C4-2B (cell line): ENCODE results near the gene KNDC1.

Experiments
- H3K27ac ChIP-seq: fragments of 450-650 bp; 2 replicates; pipeline ENCODE4 v1.5.1; 2017
- ZFX ChIP-seq: fragments of 450-650 bp; IDR thresholded peaks from 2 replicates; pipeline ENCODE4 v1.6.1; 2017
- TF ChIP-seq, protein P1 (sequence below): fragments of 450-650 bp; conservative IDR thresholded peaks from 2 replicates; pipeline ENCODE4 v1.5.1; 2017; ENCODE audit warnings: mild to moderate bottlenecking

Gene KNDC1

DNA sequence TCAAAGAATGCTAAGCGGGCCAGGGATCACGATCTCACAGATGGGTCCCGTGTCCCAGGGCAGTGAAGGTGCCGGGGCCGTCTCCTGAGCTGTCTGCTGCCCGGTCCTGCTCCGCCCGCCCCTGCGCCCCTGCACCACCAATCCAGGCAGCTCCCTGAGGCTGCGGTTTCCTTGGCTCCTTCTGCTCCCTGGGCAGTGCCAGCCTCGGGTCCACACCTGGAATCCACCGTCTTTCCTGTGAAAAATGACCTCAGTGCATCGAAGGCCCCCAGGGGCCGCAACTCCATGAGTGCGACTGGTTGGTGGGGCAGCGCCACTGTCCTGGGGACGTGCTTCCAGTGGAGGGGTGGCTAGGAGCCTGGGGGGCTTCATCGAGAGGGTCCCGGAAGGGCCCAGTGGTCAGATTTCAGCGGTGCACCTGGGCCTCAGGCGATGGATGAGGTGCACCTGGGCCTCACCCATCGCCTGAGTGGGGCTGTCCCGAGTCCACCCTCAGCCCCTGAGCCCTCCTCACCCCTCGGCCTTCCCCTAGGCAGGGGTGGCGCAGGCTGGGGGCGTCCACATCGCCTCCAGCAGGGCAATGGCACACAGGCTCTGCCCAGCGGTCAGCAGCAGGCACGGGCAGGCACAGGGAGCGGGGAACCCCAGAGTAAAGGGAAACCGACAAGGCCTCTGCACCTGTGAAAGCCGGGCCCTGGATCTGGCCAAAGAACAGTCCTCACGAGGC lies 45.1 kb upstream of the KNDC1 start:
- TF ChIP-seq, protein P1, sequence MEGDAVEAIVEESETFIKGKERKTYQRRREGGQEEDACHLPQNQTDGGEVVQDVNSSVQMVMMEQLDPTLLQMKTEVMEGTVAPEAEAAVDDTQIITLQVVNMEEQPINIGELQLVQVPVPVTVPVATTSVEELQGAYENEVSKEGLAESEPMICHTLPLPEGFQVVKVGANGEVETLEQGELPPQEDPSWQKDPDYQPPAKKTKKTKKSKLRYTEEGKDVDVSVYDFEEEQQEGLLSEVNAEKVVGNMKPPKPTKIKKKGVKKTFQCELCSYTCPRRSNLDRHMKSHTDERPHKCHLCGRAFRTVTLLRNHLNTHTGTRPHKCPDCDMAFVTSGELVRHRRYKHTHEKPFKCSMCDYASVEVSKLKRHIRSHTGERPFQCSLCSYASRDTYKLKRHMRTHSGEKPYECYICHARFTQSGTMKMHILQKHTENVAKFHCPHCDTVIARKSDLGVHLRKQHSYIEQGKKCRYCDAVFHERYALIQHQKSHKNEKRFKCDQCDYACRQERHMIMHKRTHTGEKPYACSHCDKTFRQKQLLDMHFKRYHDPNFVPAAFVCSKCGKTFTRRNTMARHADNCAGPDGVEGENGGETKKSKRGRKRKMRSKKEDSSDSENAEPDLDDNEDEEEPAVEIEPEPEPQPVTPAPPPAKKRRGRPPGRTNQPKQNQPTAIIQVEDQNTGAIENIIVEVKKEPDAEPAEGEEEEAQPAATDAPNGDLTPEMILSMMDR, result no peak
- TF ChIP-seq ZFX, result no peak

DNA sequence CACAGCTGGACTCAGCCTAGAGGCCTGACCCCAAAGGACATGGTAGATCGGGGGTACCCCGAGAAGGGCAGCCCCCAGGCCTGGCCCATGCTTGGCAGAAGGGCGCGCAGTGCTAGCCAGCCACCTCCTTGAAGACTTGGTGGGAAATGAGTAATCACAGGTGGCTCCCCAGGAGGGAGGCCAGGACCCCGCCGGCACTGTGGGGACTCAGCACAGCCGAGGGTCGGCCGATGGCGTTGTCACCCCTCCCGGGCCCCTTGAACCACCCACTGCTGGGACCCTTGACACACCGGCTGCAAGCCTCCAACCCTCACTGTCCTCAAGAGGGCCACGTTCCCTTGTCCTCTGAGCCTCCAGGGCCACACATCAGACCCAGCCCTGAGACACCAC lies 44.6 kb upstream of the KNDC1 start:
- no peak overlapping the region for H3K27ac ChIP-seq
- TF ChIP-seq ZFX, result no peak
- TF ChIP-seq, protein P1, result no peak

More for the DNA sequence above, 45.1 kb upstream of the KNDC1 start:
- no peak overlapping the region for H3K27ac ChIP-seq

DNA sequence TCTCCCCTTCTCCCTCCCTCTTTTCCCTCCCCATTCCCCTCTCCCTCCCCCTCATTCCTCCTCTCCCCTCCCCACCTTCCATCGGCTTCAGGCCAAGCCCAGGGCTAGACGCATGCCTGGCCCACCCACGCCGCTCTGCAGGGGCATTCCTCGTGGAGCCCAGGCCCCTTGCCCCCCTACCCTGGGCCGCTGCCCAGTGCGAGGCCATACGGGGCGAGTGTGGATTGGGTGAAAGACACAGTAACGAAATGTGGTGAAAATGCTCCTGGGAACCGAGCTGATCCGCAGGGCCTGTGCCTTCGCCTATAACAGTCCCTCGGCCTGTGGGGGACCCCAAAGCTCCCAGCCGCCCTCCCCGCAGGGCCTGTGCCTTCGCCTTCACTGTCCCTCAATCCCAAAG lies 44.0 kb upstream of the KNDC1 start:
- TF ChIP-seq, protein P1, result no peak
- no peak overlapping the region for H3K27ac ChIP-seq

DNA sequence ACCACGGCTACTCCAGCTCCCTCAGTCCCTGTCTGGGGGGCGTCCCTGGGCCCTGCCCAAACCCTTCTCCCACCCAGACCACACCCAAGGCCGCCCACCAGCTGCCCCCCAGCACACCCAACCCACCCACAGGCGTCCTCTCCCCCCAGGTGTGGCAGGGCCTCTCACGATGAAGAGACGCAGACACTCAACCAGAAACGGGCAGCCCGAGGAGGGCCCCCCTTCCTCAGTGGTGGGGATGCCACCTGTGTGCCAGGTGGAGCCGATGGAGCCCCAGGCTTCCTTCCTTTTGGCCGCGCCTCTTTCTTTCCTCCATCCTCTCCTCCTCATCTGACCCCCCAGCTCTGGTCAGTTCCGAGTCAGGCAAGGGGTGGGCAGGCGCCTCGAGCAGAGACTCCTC lies 43.6 kb upstream of the KNDC1 start:
- no peak overlapping the region for H3K27ac ChIP-seq
- TF ChIP-seq, protein P1, result no peak
- no peak for TF ChIP-seq ZFX

DNA sequence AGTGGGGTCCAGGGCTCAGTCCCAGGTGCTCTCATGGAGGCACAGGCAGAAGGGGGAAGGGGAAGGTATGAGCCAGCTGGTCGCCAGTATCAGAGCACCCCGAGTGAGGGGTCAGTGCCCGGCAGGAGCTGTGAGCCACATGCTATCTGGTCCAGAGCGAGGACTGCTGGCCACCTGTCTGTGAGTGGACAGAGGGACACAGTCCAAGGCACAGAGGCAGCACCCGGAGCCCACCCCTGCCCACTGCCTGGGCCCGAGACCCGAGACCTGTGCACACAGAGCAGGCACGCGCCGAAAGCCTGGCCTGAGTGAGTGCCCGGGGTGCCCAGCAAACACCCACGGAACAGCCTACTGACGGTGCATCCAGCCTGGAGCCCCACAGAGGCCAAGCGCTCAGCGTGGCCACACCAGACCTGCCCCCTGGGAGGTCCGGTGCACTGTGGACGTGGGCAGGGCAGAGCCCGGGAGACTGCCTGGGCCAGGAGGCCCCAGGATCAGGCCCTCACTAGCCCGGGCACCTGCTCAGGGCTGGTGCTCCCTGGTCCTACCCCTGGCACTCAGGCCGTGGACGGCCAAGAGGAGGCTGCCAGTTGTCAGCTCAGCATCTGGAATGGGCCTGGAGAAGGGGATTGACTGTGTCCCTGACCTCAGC lies 42.9 kb upstream of the KNDC1 start:
- H3K27ac ChIP-seq, result no peak overlapping the region
- TF ChIP-seq, protein P1, result no peak
- TF ChIP-seq ZFX, result no peak

DNA sequence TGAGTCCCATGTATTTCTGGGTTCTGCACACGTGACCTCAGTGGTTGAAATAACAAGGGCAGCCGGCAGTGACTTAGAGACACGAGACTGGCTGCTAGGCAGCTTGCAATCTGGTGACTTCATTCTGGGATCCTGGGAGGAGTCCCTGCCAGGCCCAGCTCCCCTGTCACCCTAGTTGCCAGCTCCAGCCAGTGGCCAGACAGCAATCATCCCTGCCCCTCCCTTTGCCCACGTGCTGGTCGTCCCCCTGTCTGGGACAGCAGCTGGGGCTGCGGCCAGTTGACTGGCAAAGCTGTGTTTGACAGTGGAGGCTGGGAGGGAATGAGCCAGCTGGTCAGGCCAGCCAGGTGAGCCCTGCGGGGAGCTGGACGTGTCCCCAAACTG lies 42.3 kb upstream of the KNDC1 start:
- no peak overlapping the region for H3K27ac ChIP-seq
- TF ChIP-seq ZFX, result no peak
- TF ChIP-seq, protein P1, result no peak

DNA sequence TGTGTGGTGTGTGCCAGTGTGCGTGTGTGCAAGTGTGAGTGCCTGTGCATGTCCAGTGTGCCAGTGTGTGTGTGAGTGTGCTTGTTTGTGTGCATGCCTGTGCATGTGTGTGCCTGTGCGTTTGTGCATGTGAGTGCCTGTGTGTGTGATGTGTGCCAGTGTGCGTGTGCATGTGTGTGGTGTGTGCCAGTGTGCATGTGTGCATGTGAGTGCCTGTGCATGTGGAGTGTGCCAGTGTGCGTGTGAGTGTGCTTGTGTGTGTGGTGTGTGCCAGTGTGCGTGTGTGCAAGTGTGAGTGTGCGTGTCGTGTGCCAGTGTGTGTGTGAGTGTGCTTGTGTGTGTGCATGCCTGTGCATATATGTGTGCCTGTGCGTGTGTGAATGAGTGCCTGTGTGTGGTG lies 38.5 kb upstream of the KNDC1 start:
- TF ChIP-seq, protein P1, result no peak
- no peak for TF ChIP-seq ZFX
- H3K27ac ChIP-seq, result no peak overlapping the region
